ENCODE results near the gene CDH24.

The CDH24 gene

DNA sequence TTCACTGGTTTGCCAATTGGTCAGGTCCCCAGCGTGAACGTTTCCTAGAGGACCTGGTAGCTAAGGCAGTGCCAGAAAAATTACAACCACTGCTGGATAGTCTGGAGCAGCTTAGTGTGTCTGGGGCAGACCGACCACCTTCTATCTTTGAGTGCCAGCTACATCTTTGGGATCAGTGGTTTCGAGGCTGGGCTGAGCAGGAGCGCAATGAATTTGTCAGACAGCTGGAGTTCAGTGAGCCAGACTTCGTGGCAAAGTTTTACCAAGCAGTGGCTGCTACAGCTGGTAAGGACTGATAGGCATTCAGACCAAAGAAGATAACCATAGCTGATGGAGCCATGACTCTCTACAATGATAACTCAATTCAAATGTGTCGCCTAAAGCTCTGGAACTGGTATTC is 40.5 kb upstream of the CDH24 start:
- Histone ChIP-seq H3K9me3 (ENCODE audit: control insufficient read depth, insufficient read depth, low read length) (no peaks in the 10 kb centered on the region), H3K27me3 (ENCODE audit: control insufficient read depth, insufficient read depth, low read length) (no peaks in the 10 kb centered on the region), H3K4me3 (ENCODE audit: low read depth, low read length) (no peak overlapping the region), H3K36me3 (ENCODE audit: control insufficient read depth, insufficient read depth, low read length) (no peaks in the 10 kb centered on the region), H3K9ac (ENCODE audit: low read depth, low read length) (no peak overlapping the region), H3K4me1 (ENCODE audit: control insufficient read depth, insufficient read depth, low read length) (no peaks in the 10 kb centered on the region)

DNA sequence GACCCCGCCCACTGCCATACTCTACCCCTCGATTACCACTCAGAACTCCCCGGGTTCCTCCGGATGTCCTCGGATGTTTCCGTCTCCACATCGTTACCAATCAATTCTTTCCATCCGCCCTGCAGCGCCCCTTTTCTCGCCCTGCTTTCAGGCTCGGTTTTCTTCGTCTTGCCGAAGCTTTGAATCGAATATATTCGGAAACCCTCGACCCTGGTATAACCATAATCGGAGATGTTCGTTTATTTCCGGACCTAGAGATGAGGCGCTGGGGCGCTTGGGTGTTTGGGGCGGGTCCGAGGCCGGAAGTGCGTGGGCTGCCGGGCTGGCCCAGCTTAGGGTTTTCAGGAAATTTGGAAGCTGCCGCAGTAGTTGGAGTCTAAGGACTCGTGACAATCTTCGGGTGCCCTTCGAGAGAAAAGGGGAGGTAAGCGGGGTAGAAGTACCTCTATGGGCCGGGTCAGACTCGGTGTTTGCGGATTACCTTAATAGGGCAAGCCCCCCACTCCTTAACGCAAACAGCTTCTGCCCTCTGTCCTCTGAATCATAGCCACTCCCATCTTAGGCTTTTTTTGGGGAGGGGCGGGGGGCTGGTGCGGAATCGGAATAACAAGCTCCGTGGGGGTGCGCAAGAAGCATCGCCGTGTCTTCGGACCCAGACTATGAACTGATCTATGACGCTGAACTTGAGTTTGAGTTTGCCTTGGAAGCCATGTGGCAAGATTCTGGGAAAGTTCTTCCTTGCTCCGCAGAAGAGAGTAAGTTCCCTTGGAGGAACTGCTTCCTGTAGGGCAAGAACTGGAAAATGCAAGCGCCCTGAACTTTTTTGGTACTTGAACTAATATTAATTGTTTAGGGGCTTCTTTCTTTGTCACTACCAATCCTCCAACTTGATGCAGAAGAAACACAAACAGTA is 38.1 kb upstream of the CDH24 start, which contains the start of gene C14orf119:
C14orf119 (plus strand) TSS at position 310 of the 913 bp plus-strand sequence. CDS start 2,154 bp downstream, outside the sequence.
- H3K4me3 ChIP-seq (ENCODE audit: low read depth, low read length): peak within 1 kb of the TSS; percentile 96
- no peaks in the 10 kb centered on the region for H3K4me1 ChIP-seq (ENCODE audit: control insufficient read depth, insufficient read depth, low read length)
- peak within 1 kb of the TSS; percentile 98 for H3K9ac ChIP-seq (ENCODE audit: low read depth, low read length)
- H3K36me3 ChIP-seq (ENCODE audit: control insufficient read depth, insufficient read depth, low read length): peaks cover 12% of the 10 kb centered on the region
- H3K9me3 ChIP-seq (ENCODE audit: control insufficient read depth, insufficient read depth, low read length): no peaks in the 10 kb centered on the region
- H3K27me3 ChIP-seq (ENCODE audit: control insufficient read depth, insufficient read depth, low read length): no peaks in the 10 kb centered on the region

DNA sequence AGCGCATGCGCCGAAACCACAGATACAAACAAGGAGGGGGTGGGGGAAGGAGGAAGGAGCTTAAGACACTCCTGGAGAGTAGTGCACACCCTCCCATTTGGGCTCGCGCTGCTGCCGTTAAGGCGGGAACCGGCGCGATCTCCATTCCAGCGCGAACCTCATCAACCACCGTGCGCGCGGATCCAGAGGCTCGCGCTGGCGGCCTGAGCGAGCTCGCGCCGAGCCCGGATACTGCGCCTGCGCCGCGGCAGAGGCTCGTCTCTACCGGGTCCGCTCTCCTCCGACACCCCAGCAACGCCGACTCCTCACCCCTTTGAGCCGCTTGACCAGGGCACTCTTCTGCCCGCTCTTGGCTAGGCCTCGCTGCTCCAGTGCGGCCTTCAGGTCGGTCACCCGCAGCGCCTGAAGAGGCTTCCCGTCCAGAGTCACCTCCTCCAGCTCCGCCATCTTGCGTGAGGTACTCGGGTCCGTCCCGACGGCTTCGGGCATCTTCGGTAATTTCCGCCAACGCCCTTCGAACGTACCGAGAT is 37.4 kb upstream of the CDH24 start, which contains the start of gene ACIN1:
ACIN1 (minus strand) TSS at position 471 of the 530 bp plus-strand sequence; CDS start at position 447, 24 bp downstream.
- peak within 1 kb of the TSS; percentile 96 for H3K4me3 ChIP-seq (ENCODE audit: low read depth, low read length)
- no peaks in the 10 kb centered on the region for H3K27me3 ChIP-seq (ENCODE audit: control insufficient read depth, insufficient read depth, low read length)
- no peaks in the 10 kb centered on the region for H3K9me3 ChIP-seq (ENCODE audit: control insufficient read depth, insufficient read depth, low read length)
- H3K36me3 ChIP-seq (ENCODE audit: control insufficient read depth, insufficient read depth, low read length): peaks cover 19% of the 10 kb centered on the region
- peak within 1 kb of the TSS; percentile 98 for H3K9ac ChIP-seq (ENCODE audit: low read depth, low read length)
- H3K4me1 ChIP-seq (ENCODE audit: control insufficient read depth, insufficient read depth, low read length): no peaks in the 10 kb centered on the region

DNA sequence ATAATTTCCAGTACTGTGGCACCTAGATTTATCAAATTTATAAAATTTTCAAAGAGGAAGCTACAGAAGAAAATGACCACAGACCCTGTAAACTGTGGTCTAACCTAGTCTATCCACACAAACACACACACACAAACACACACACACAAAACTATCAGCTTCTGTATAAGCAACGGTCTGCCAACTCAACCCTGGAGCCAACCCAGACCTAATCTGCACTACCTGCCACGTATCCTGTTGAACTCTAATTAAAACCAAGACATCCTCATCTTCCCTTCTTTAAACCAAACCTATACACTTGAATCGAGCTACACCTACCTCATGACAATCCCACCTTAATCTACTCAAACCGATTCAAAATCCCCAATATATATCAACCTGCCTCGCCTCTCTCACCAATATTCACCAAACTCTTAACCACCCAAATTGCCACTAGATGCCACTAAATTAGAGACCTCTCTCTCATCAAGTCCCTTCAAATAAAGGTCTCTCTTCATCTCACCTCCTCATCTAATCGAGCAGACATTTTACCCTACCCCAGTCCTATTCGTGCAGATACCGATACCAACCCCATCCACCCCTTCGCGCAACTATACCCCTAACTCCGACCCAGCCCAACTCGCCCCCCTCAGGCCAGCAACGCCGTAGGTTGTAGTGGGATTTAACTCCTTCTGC is 36.8 kb upstream of the CDH24 start:
- no peaks in the 10 kb centered on the region for H3K4me1 ChIP-seq (ENCODE audit: control insufficient read depth, insufficient read depth, low read length)
- peaks cover 23% of the 10 kb centered on the region for H3K36me3 ChIP-seq (ENCODE audit: control insufficient read depth, insufficient read depth, low read length)
- H3K4me3 ChIP-seq (ENCODE audit: low read depth, low read length): peak overlapping the region; percentile 96
- H3K27me3 ChIP-seq (ENCODE audit: control insufficient read depth, insufficient read depth, low read length): no peaks in the 10 kb centered on the region
- H3K9me3 ChIP-seq (ENCODE audit: control insufficient read depth, insufficient read depth, low read length): no peaks in the 10 kb centered on the region
- H3K9ac ChIP-seq (ENCODE audit: low read depth, low read length): peak overlapping the region; percentile 98

DNA sequence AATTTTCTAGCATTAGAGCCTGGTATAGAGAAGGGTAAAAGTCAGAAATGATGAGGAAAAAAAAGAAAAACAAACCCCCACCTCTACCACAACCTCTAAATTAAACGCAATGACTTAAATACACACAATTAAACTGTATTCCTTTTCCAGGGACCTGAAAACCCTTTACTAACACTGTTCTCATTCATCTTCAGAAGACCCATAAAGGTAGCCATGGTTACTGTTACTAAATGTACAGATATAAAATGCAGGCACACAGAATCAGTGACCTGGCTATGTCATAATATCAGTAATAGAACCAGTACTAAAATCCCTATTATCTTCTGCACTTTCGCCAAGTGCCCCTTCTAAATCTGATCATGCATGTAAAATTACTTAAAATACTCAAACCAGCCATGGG is 36.2 kb upstream of the CDH24 start:
- Histone ChIP-seq H3K9me3 (ENCODE audit: control insufficient read depth, insufficient read depth, low read length) (no peaks in the 10 kb centered on the region), H3K27me3 (ENCODE audit: control insufficient read depth, insufficient read depth, low read length) (no peaks in the 10 kb centered on the region), H3K4me1 (ENCODE audit: control insufficient read depth, insufficient read depth, low read length) (no peaks in the 10 kb centered on the region), H3K36me3 (ENCODE audit: control insufficient read depth, insufficient read depth, low read length) (peaks cover 23% of the 10 kb centered on the region), H3K4me3 (ENCODE audit: low read depth, low read length) (peak overlapping the region; percentile 96), H3K9ac (ENCODE audit: low read depth, low read length) (peak overlapping the region; percentile 98)

DNA sequence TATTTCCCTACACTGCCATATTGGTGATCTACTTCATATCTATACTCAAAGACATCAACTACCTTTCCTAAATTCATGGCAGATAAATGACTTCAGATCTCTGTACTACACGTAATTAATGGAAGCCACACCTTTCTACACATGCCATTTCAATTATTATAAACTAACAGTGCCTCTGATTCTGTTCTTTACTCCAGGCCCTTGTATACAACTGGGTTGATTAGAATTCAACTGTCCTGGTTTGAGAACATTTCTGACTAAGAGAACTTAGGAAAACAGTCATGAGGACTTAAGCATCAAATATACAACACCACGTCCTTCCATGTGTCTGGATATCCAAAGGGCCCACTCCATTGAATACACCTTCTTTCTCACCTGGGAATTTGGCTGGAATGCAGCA is 35.8 kb upstream of the CDH24 start:
- no peaks in the 10 kb centered on the region for H3K4me1 ChIP-seq (ENCODE audit: control insufficient read depth, insufficient read depth, low read length)
- H3K9ac ChIP-seq (ENCODE audit: low read depth, low read length): no peak overlapping the region
- H3K36me3 ChIP-seq (ENCODE audit: control insufficient read depth, insufficient read depth, low read length): peaks cover 25% of the 10 kb centered on the region
- H3K9me3 ChIP-seq (ENCODE audit: control insufficient read depth, insufficient read depth, low read length): no peaks in the 10 kb centered on the region
- no peaks in the 10 kb centered on the region for H3K27me3 ChIP-seq (ENCODE audit: control insufficient read depth, insufficient read depth, low read length)
- no peak overlapping the region for H3K4me3 ChIP-seq (ENCODE audit: low read depth, low read length)

DNA sequence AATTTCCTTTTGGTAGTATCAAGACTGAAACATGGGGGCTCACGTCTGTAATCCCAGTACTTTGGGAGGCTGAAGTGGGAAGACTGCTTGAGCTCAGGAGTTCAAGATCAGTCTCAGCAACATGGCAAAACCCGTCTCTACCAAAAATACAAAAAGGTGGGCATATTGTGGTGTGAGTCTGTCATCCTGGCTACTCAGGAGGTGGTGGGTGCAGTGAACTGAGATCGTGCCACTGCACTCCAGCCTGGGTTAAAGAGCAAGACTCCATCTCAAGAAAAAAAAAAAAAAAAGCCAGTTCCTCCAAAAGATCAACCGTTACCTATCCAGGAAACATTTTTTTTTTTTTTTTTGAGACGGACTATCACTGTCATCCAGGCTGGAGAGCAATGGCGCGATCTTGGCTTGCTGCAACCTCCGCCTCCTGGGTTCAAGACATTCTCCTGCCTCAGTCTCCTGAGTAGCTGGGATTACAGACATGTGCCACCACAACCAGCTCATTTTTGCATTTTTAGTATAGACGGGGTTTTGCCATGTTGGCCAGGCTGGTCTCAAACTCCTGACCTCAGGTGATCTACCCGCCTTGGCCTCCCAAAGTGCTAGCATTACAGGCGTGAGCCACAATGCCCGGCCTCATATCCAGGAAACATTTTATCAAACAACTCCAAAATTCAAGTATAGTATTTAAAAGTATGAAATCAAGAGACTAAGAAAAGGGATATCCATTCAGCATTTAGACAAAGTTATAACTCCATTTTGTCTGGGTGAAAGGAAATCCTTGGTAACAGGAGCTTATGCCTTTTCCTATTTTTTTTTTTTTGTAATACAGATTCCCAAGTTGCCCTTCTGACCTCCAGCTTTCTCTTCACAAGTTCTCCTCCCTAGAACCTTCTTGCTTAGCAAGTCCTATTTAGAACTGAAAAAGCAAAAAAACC is 34.2 kb upstream of the CDH24 start:
- Histone ChIP-seq H3K4me3 (ENCODE audit: low read depth, low read length) (no peak overlapping the region), H3K9ac (ENCODE audit: low read depth, low read length) (no peak overlapping the region), H3K9me3 (ENCODE audit: control insufficient read depth, insufficient read depth, low read length) (no peaks in the 10 kb centered on the region), H3K27me3 (ENCODE audit: control insufficient read depth, insufficient read depth, low read length) (no peaks in the 10 kb centered on the region), H3K36me3 (ENCODE audit: control insufficient read depth, insufficient read depth, low read length) (peaks cover 25% of the 10 kb centered on the region), H3K4me1 (ENCODE audit: control insufficient read depth, insufficient read depth, low read length) (no peaks in the 10 kb centered on the region)

DNA sequence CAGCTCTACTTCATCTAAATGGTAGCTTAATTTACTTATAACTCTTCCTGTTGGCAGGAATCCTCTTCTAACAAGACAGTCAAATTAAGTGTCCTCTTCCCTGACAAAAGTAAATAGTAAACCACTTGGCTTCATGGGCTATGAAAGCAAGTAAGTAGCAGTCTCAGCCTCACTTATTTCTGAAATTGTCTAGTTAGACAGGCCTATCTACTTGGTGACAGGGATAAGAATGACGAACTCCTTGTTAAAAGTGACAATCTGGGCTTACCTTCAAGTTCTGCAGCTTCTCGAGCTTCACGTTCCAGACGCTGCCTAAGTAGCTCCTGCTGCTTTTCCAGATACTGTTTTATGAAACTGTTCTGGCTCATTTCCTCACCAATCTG is 32.9 kb upstream of the CDH24 start:
- Histone ChIP-seq H3K9me3 (ENCODE audit: control insufficient read depth, insufficient read depth, low read length) (no peaks in the 10 kb centered on the region), H3K36me3 (ENCODE audit: control insufficient read depth, insufficient read depth, low read length) (peaks cover 25% of the 10 kb centered on the region), H3K9ac (ENCODE audit: low read depth, low read length) (no peak overlapping the region), H3K4me1 (ENCODE audit: control insufficient read depth, insufficient read depth, low read length) (no peaks in the 10 kb centered on the region), H3K4me3 (ENCODE audit: low read depth, low read length) (no peak overlapping the region), H3K27me3 (ENCODE audit: control insufficient read depth, insufficient read depth, low read length) (no peaks in the 10 kb centered on the region)

DNA sequence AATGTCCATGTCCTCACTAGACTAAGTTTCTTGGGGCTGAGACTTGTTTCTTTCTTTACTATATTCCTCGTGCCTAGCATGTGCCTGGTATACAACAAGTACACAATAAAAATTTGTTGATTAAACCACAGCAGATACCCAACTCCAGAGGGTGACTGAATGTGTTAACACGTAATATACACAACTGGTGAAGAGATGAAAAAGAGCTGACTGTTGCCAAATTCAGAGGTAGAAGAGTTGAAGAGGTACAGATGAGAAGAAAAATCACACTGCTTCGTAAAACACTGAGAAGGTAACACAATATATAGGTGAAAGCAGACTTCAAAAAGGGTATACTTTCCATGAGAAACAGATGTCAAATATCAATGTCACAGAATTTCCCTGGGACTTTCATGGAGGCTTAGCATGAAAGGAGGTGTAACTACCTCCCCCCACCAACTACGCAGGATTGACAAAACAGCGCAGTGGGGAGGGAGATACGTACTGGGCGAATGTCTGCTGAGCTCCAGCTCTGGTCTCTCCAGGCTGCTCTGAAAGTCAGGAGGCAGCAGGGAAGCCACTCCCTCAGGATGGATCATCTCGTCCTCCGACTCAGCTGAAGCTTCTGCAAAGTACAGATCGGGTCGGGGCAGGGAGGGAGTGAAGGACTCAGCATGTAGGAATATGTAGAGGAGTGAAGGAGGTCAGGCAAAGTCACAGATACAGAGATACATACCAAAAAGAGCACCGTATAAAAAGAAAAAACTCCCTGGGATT is 32.4 kb upstream of the CDH24 start:
- H3K9me3 ChIP-seq (ENCODE audit: control insufficient read depth, insufficient read depth, low read length): no peaks in the 10 kb centered on the region
- H3K36me3 ChIP-seq (ENCODE audit: control insufficient read depth, insufficient read depth, low read length): peaks cover 25% of the 10 kb centered on the region
- H3K4me1 ChIP-seq (ENCODE audit: control insufficient read depth, insufficient read depth, low read length): no peaks in the 10 kb centered on the region
- no peak overlapping the region for H3K4me3 ChIP-seq (ENCODE audit: low read depth, low read length)
- H3K9ac ChIP-seq (ENCODE audit: low read depth, low read length): no peak overlapping the region
- H3K27me3 ChIP-seq (ENCODE audit: control insufficient read depth, insufficient read depth, low read length): no peaks in the 10 kb centered on the region

DNA sequence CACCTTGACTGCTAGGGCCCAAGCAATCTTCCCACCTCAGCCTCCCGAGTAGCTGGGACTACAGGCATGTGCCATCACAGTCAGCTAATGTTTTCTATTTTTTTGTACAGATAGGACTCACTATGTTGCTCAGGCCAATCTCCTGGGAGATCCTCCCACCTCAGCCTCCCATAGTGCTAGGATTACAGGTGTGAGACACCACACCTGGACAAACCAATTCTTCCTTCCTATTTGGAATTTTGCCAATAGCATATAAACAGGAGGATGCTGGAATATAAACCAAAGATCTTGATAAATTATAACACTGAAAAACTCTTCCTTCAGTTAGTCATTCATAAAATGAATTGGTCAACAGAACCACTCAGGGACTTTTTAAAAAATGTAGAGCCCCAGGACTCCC is 29.2 kb upstream of the CDH24 start:
- peaks cover 22% of the 10 kb centered on the region for H3K36me3 ChIP-seq (ENCODE audit: control insufficient read depth, insufficient read depth, low read length)
- no peak overlapping the region for H3K9ac ChIP-seq (ENCODE audit: low read depth, low read length)

More for the DNA sequence above, 29.2 kb upstream of the CDH24 start:
- no peaks in the 10 kb centered on the region for H3K4me1 ChIP-seq (ENCODE audit: control insufficient read depth, insufficient read depth, low read length)
- H3K9me3 ChIP-seq (ENCODE audit: control insufficient read depth, insufficient read depth, low read length): no peaks in the 10 kb centered on the region
- H3K4me3 ChIP-seq (ENCODE audit: low read depth, low read length): no peak overlapping the region
- no peaks in the 10 kb centered on the region for H3K27me3 ChIP-seq (ENCODE audit: control insufficient read depth, insufficient read depth, low read length)

Measured in iPS-15b (cell line).